GM21447 (cell line): ENCODE measurements around the gene SAA2.
"Not testable (repeated sequence)": the region's sequence is repeated elsewhere in the genome, so short reads cannot be mapped to it uniquely, and the experiment has no call there.

Source experiments
- ATAC-seq: cut with Tn5 transposase; IDR thresholded peaks from one replicate; pipeline ENCODE4 v1.9.1; 2021; ENCODE audit not compliant: unreplicated experiment

SAA2 gene

GRCh38 chr11:18248561-18248960, at the start of gene SAA2:
TSS of gene SAA2 (minus strand) at chr11:18248668. CDS start at chr11:18248011, 657 bp downstream.
- ATAC-seq, result no peak

- ATAC-seq, result no peak
Measured at GRCh38 chr11:18295316-18295715, 46.8 kb upstream of the SAA2 start.

- ATAC-seq, result no peak
Measured at GRCh38 chr11:18294862-18295261, 46.4 kb upstream of the SAA2 start.

GRCh38 chr11:18288911-18289310, 40.4 kb upstream of the SAA2 start:
- no peak for ATAC-seq

DNA sequence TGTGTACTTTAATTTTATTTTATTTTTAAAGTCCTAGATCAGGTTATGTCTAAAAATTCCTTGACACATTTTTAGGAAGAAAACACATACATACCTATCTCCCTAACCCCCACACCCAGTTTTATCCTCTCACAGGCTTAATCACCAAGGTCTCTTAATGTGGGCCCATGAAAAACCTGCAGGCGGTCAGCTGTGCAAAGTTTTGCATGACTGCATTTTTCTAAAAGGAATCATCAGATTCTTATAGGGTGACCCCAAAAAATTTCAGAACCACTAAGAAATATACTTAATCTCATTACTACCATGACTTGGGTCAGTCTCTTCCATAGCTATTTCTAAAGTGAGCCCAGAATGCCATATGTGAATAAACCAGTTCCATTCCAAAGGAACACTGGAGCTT, 37.4 kb upstream of the SAA2 start:
- no peak for ATAC-seq

DNA sequence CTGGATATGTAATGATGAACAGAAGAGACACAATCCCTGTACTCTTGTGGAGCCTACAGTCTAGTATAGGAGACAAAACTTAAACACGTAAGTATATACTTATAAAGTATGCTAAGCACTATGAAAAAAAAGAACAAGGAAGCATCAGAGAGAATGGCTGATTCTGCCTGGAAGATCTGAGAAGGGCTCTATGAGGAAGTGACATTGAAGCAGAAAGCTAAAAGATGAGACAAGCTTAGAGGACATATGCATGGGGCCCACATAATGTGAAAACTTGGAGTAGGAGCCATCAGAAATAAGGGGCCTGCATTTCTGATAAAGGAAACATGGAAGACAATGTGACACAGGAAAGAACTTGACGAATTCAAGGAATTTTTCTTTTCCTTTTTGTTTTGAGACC, 34.2 kb upstream of the SAA2 start:
- ATAC-seq, result no peak

DNA sequence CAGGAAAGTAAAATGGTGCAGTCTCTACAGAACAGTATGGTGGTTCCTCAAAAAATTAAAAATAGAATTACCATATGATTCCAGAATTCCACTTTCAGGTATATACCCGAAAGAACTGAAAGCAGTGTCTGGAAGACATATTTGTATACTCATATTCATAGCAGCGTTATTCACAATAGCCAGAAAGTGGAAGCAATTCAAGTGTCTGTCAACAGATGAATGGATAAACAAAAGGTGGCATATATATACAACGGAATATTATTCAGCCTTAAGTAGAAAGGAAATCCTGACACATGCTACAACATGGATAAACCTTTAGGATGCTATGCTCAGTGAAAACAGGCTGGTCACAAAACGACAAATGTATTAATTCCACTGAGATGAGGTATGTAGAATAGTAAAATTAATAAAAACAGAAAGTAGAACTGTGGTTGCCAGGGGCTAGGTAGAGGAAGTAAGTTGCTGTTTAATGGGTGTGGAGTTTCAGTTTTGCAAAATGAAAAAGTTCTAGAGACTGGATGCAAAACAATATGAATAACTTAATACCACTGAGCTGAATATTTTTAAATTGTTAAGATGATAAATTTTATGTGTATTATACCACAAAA, 32.1 kb upstream of the SAA2 start:
- ATAC-seq, result peak; percentile 96

DNA sequence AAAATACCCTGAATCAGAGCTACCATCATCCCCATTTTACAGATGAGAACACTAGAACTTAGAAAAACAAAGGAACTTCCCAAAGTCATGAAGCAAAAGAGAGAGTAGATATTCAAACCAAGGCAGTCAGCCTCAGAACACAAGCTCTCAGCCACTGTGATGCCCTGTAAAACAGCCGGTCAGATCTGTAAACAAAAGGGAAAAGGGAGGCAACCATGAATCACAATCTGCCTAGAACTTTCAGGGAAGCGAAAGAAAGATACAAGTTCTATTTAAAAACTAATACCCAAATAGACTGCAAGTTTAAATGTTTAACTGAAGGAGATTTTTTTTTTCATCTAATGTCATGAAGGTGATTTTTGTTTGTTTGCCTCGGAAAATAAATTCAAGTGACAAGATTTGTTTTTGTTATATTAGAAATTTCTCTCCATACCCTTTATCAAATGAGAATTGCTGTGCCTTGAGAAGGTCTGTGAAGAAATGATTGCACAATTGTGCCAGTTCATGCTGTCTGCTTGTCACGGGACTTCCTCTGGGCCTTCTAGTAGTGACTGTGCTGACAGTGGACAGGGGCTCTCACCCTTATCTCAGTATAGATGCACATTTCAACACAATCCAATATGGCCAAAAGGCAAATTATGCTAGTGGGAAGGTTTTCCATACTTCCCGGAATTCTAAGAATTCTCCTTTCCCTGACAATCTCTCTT, 29.2 kb upstream of the SAA2 start:
- ATAC-seq, result no peak

DNA sequence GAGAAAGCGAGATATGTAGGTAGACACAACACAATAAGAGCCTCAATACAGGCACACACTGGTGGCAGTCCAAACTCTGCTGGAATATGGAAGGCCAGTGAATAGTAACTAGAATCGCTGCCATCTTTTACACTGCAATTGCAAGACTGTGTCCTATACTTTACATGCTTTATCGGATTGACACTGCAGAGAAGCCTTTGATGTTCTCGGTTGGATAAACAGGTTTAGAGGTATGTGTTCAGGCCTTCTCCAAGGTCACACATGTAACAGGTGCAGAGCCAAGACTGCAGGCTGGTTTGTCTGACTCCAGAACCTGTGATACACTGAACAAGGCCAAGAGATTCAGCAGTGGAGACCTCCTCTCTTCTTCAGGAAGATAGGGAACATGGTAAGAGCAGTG, 22.7 kb upstream of the SAA2 start:
- no peak for ATAC-seq

DNA sequence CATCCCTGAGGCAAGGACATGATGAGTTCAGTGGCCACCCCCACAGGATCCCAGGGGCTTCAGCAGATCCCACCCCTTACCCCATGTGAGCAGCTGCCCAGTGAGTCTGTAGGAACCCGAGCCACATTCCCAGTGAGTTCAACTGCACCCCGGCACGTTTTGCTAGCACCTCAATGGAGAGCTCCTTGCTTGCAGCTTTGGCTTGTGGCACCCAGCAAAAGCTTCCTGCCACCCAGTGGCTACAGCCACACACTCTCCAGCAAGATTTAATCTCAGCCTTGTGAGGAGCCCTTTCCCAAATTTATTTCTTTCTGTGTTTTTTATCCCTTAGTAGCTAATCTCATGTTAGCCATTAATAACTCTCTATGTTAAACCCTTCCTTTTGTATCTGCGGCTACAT, 21.6 kb upstream of the SAA2 start:
- ATAC-seq, result no peak

DNA sequence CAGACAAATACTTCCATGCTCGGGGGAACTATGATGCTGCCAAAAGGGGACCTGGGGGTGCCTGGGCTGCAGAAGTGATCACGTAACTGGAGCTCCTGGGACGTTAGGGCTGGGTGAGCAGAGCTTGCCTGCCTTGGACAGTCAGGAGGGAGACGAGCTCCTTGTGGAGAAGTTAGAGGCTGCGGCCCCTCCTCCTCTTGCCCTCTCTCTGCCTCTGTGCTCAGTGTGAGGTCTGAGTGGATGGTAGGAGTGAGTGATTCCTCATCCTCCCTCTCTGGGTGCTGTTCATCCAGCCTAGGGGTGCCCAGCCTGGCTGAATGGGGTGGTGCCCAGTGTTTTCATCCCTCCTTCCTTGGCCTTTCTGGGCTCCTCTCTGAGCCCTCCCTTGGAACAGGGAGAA, 20.8 kb upstream of the SAA2 start:
- ATAC-seq, result not testable (repeated sequence)

- peak; percentile 66 for ATAC-seq
Measured at GRCh38 chr11:18267335-18268133, 19.1 kb upstream of the SAA2 start.

DNA sequence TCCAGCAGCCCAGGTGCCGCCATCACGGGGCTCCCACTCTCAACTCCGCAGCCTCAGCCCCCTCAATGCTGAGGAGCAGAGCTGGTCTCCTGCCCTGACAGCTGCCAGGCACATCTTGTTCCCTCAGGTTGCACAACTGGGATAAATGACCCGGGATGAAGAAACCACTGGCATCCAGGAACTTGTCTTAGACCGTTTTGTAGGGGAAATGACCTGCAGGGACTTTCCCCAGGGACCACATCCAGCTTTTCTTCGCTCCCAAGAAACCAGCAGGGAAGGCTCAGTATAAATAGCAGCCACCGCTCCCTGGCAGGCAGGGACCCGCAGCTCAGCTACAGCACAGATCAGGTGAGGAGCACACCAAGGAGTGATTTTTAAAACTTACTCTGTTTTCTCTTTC, 17.5 kb upstream of the SAA2 start, which contains the start of gene SAA1:
TSS of gene SAA1 (plus strand) at position 316 of the 400 bp plus-strand sequence. CDS start 624 bp downstream, outside the sequence.
- no peak for ATAC-seq

GRCh38 chr11:18264677-18265555, 16.4 kb upstream of the SAA2 start:
- ATAC-seq, result no peak

- ATAC-seq, result no peak
Measured at GRCh38 chr11:18264035-18264434, 15.6 kb upstream of the SAA2 start.

GRCh38 chr11:18262681-18263350, 14.3 kb upstream of the SAA2 start:
- not testable (repeated sequence) for ATAC-seq

DNA sequence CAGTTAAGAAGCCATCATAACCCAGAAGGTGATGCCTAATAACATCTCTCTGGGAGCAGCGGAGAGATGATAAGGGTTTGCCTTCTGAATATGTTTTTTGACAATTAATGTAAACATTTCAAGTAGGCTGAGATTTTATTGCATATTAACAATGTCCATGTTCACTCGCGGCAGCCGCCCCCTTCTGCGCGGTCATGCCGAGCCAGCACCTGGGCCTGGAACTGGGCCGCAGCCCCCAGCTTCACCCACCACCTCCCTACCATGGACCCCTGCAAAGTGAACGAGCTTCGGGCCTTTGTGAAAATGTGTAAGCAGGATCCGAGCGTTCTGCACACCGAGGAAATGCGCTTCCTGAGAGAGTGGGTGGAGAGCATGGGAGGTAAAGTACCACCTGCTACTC, 13.3 kb upstream of the SAA2 start:
- ATAC-seq, result no peak

DNA sequence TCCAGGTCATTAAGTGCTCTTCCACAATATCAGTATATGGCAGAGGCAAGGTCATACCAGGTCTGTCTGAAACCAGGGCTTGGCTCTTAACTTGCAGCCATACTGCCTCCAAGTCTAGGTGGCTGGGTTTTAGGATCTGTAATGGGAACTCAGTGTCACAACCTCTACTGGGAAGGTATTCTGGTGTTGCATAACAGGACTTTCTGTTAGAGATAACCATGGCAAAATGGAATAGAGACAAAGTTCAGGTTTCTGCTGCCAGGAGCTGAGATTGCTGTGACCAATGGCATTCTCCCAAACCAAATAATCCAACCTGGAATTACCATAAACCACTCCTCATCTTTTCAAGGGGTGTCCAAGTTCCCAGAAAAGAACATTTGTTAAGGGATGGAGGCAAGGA, 10.8 kb upstream of the SAA2 start:
- ATAC-seq, result no peak

- ATAC-seq, result no peak
Measured at GRCh38 chr11:18254781-18255361, 6.4 kb upstream of the SAA2 start.

- no peak for ATAC-seq
Measured at GRCh38 chr11:18253778-18254338, 5.4 kb upstream of the SAA2 start.
